DND-41 (cell line): Measurements from ENCODE around the gene LIPT2.
"Not testable (repeated sequence)": the region's sequence is repeated elsewhere in the genome, so short reads cannot be mapped to it uniquely, and the experiment has no call there.

Experiments
- ATAC-seq: fragments of 200-7000 bp; cut with Tn5 transposase; 3 replicates; pipeline ENCODE4 v1.9.1; 2021; ENCODE audit warnings: low read depth; ENCODE audit not compliant: insufficient read depth
- DNase-seq: peaks from one replicate; pipeline ENCODE4 v3.0.0-alpha.2; 2020
- H2AFZ ChIP-seq: 2 replicates; pipeline ENCODE4 v1.6.0; 2012; ENCODE audit warnings: low read depth, low read length
- H3K27ac ChIP-seq: 2 replicates; pipeline ENCODE4 v1.5.1; 2012; ENCODE audit warnings: low read length, inconsistent platforms
- H3K27me3 ChIP-seq: fragments of 200-600 bp; sonication (generic); 2 replicates; pipeline ENCODE4 v1.6.0; 2012; ENCODE audit warnings: low read length, mild to moderate bottlenecking, inconsistent platforms; ENCODE audit not compliant: insufficient read depth, poor library complexity
- H3K36me3 ChIP-seq: 2 replicates; pipeline ENCODE4 v1.5.1; 2012; ENCODE audit warnings: low read length, inconsistent platforms; ENCODE audit not compliant: insufficient read depth
- H3K4me1 ChIP-seq: 2 replicates; pipeline ENCODE4 v1.5.1; 2012; ENCODE audit warnings: mild to moderate bottlenecking, low read length; ENCODE audit not compliant: insufficient read depth
- H3K4me2 ChIP-seq: 2 replicates; pipeline ENCODE4 v1.6.0; 2012; ENCODE audit warnings: mild to moderate bottlenecking, moderate library complexity, low read length, inconsistent platforms; ENCODE audit not compliant: insufficient read depth
- H3K4me3 ChIP-seq, 2 experiments: fragments of 200-600 bp in 1 of 2; shearing (Covaris generic) in 1 of 2; 2 replicates each; pipeline ENCODE4 v1.5.1; 2012 to 2016; ENCODE audit warnings: inconsistent platforms in 2 of 2, low read length in 2 of 2, mild to moderate bottlenecking in 2 of 2, low read depth in 1 of 2, moderate library complexity in 1 of 2
- H3K79me2 ChIP-seq: 2 replicates; pipeline ENCODE4 v1.6.0; 2012; ENCODE audit warnings: low read length, inconsistent platforms; ENCODE audit not compliant: insufficient read depth
- H3K9ac ChIP-seq: 2 replicates; pipeline ENCODE4 v1.6.0; 2012; ENCODE audit warnings: low read depth, mild to moderate bottlenecking, inconsistent platforms, low read length, moderate library complexity
- H3K9me3 ChIP-seq: 2 replicates; pipeline ENCODE4 v1.5.1; 2012; ENCODE audit warnings: low read length, moderate library complexity, mild to moderate bottlenecking, inconsistent platforms; ENCODE audit not compliant: insufficient read depth, severe bottlenecking
- H4K20me1 ChIP-seq: 2 replicates; pipeline ENCODE4 v1.6.0; 2012; ENCODE audit warnings: low read length; ENCODE audit not compliant: insufficient read depth
- EZH2 ChIP-seq: IDR thresholded peaks from 3 replicates; pipeline ENCODE4 v1.6.1; 2012; ENCODE audit warnings: borderline replicate concordance, low read depth, mild to moderate bottlenecking, moderate library complexity, low read length, inconsistent platforms; ENCODE audit not compliant: severe bottlenecking
- TF ChIP-seq, protein P1 (sequence below): IDR thresholded peaks from 2 replicates; pipeline ENCODE4 v1.5.1; 2012; ENCODE audit warnings: borderline replicate concordance, low read length, moderate library complexity, mild to moderate bottlenecking; ENCODE audit not compliant: poor library complexity, severe bottlenecking; ENCODE audit errors: extremely low read depth

Gene LIPT2

DNA sequence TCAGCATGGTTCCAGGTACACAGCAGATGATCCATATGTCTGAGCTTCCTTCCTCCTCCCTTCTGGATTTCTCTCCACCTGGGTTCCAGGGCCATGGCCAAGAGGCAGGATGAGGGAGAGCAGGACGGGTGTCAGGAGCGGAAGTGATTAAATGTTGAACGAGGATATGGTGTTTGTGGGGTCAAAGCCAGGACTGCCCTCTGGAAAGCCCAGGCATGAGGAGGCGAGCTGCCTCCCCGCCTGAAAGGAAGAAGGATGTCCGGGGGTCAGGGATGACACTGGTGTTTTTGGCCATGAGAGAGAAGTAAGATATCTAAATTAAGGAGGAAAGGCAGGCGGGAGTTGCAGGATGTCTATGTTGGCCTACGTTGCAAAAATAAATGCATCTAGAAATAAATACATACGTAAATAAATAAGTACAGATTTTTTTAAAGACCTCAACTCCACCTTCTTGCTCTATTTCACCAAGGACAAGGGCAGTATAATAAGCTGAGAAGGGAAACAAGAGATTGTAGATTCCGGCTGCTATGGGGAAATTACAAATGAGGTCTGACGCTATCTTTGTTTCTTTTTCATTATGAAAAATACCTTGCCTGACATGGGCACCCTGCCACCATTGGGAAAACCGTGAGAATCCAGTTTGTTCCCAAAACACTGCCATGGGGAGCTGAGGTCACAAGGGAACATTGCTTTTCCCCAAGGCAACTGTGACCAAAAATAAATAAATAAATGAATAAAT lies 27.6 kb upstream of the LIPT2 start:
- DNase-seq (no peak), ATAC-seq (no peak)
- Histone ChIP-seq H4K20me1 (no peaks in the 10 kb centered on the region), H3K9ac (no peak overlapping the region), H3K27ac (no peak overlapping the region), H3K36me3 (no peaks in the 10 kb centered on the region), H3K4me1 (no peaks in the 10 kb centered on the region), H3K4me2 (no peak overlapping the region), H2AFZ (no peak overlapping the region), H3K9me3 (no peaks in the 10 kb centered on the region), H3K27me3 (peaks cover 15% of the 10 kb centered on the region), H3K4me3 (no peak overlapping the region), H3K79me2 (no peaks in the 10 kb centered on the region)
- no peak for TF ChIP-seq EZH2
- TF ChIP-seq, protein P1, sequence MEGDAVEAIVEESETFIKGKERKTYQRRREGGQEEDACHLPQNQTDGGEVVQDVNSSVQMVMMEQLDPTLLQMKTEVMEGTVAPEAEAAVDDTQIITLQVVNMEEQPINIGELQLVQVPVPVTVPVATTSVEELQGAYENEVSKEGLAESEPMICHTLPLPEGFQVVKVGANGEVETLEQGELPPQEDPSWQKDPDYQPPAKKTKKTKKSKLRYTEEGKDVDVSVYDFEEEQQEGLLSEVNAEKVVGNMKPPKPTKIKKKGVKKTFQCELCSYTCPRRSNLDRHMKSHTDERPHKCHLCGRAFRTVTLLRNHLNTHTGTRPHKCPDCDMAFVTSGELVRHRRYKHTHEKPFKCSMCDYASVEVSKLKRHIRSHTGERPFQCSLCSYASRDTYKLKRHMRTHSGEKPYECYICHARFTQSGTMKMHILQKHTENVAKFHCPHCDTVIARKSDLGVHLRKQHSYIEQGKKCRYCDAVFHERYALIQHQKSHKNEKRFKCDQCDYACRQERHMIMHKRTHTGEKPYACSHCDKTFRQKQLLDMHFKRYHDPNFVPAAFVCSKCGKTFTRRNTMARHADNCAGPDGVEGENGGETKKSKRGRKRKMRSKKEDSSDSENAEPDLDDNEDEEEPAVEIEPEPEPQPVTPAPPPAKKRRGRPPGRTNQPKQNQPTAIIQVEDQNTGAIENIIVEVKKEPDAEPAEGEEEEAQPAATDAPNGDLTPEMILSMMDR, result no peak

DNA sequence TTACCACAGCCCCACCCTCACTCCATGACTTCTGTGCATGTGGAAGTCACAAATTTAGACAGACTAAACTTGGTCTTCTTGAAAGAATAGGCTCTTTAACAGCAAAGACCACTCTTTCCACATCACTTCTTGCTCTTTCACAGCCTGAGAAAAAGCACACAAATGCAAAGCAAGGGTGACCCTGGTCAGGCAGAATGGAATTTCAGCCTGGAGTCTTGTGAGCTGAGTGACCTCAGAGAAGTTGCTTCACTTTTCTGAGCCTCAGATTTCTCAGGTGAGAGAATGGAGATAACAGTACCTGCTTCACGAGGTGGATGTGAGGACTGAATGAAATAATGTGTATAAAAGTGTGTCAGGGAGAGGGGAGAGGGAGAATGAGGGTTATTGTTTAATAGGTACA lies 26.8 kb upstream of the LIPT2 start:
- H3K9me3 ChIP-seq, result no peaks in the 10 kb centered on the region
- no peaks in the 10 kb centered on the region for H3K79me2 ChIP-seq
- no peak for ATAC-seq
- no peak overlapping the region for H2AFZ ChIP-seq
- peaks cover 15% of the 10 kb centered on the region for H3K27me3 ChIP-seq
- no peaks in the 10 kb centered on the region for H4K20me1 ChIP-seq
- H3K9ac ChIP-seq, result no peak overlapping the region
- TF ChIP-seq, protein P1, result no peak
- no peak for TF ChIP-seq EZH2
- no peak overlapping the region for H3K27ac ChIP-seq
- no peak overlapping the region for H3K4me2 ChIP-seq
- no peaks in the 10 kb centered on the region for H3K36me3 ChIP-seq
- DNase-seq, result no peak
- no peak overlapping the region for H3K4me3 ChIP-seq
- no peaks in the 10 kb centered on the region for H3K4me1 ChIP-seq

- DNase-seq (no peak), ATAC-seq (no peak)
- no peaks in the 10 kb centered on the region for H3K36me3 ChIP-seq
- no peaks in the 10 kb centered on the region for H3K4me1 ChIP-seq
- peaks cover 13% of the 10 kb centered on the region for H3K27me3 ChIP-seq
- no peak overlapping the region for H3K27ac ChIP-seq
- H2AFZ ChIP-seq, result no peak overlapping the region
- no peaks in the 10 kb centered on the region for H4K20me1 ChIP-seq
- no peak overlapping the region for H3K4me3 ChIP-seq
- no peaks in the 10 kb centered on the region for H3K9me3 ChIP-seq
- TF ChIP-seq, protein P1, result no peak
- TF ChIP-seq EZH2, result no peak
- H3K79me2 ChIP-seq, result no peaks in the 10 kb centered on the region
- no peak overlapping the region for H3K9ac ChIP-seq
- no peak overlapping the region for H3K4me2 ChIP-seq
These were observed 26.2 kb upstream of the LIPT2 start for GRCh38 chr11:74519710-74520109.

DNA sequence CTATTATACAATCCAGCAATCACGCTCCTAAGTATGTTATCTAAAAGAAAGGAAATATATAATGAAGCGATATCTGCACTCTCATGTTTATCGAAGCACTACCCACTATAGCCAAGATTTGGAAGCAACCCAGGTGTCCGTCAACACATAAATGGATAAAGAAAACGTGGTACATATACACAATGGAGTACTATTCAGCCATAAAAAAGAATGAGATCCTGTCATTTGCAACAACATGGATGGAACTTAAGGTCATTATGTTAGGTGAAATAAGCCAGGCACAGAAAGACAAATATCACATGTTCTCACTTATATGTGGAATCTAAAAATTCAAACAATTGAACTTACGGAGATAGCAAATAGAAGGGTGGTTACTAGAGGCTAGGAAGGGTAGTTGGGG lies 24.1 kb upstream of the LIPT2 start:
- not testable (repeated sequence) for H3K79me2 ChIP-seq, ATAC-seq, H3K9me3 ChIP-seq, H3K27ac ChIP-seq, H3K4me2 ChIP-seq, H2AFZ ChIP-seq, H3K9ac ChIP-seq, DNase-seq, H3K4me1 ChIP-seq, H4K20me1 ChIP-seq, H3K27me3 ChIP-seq, H3K4me3 ChIP-seq, H3K36me3 ChIP-seq
